Stimulated activated CD4-positive, alpha-beta T cell treated with anti-CD3 and anti-CD28 coated beads, TNF-alpha, amount 100 ng/mL, for 24 hours (primary cell): ENCODE results near the gene GPN1.
A peak's percentile ranks its signal among the peaks of the same experiment; 100 is the strongest.
"Not testable (repeated sequence)": the region's sequence is repeated elsewhere in the genome, so short reads cannot be mapped to it uniquely, and the experiment has no call there.

Experiments
- DNase-seq, 3 experiments: peaks; one replicate each; pipeline ENCODE4 v3.0.0-alpha.2; 2020; ENCODE audit warnings: low read depth in 3 of 3

GPN1 gene

DNA sequence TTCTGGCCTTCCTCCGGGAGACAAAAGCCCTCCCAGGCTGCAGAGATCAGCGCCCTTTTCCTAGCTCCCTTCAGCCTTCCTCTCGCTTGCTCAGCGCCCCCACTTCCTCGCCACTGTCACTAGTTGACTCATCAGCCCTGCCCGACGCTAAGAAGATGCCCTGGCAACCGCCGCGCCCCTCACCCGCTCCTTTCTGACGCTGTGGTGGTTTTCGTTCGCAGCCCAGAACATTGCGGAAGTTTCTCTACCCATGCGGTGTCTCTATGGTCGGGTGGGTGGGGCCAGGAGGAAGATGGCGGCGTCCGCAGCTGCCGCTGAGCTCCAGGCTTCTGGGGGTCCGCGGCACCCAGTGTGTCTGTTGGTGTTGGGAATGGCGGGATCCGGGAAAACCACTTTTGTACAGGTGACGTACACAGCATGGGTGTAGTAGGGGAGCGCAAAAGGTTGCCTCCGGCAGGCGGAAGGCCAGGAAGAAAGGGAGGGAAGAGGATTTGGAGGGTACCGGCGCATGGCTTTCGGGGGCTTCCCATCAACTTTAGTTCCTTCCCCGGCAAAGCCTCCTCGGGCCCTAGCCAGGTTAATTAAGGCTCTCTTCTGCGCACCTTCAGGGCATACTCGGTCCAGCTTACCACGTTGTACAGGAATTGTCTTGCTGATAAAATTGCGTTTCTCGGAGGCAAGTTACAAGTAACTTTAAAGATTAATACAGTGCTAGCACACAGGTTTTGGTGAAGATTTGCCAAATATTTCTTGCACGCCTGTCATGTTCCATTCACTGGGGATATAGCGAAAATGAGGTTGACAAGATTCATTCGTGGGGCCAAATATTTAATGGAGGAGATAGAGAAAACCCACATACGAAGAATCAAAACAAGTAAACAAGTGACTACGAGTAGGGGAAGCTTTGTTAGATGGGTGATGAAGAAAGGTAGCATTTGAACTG, at the start of gene GPN1, which contains the start of gene CCDC121:
GPN1 (plus strand) TSS at position 284 of the 943 bp plus-strand sequence; CDS start at position 293, 9 bp downstream.
CCDC121 (minus strand) TSS at position 246 of the 943 bp plus-strand sequence. CDS start 1,213 bp downstream, outside the sequence.
- peak; percentile 90 to 95 (median 91) for DNase-seq

DNA sequence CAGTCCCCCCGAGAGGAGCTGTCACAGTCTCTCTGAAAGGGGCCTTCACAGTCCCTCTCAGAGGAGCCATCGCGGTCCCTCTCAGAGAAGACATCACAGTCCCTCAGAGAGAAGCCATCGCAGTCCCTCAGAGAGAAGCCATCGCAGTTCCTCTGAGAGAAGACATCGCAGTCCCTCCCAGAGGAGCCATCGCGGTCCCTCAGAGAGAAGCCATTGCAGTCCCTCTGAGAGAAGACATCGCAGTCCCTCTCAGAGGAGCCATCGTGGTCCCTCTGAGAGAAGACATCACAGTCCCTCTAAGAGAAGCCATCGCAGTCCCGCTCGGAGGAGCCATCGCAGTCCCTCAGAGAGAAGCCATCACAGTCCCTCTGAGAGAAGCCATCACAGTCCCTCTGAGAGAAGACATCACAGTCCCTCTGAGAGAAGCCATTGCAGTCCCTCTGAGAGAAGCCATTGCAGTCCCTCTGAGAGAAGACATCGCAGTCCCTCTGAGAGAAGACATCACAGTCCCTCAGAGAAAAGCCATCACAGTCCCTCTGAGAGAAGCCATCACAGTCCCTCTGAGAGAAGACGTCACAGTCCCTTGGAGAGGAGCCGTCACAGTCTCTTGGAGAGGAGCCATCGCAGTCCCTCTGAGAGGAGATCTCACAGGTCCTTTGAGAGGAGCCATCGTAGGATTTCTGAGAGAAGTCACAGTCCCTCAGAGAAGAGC, 47.3 kb upstream of the GPN1 start:
- no peak for DNase-seq

GRCh38 chr2:27582129-27582694, 46.6 kb upstream of the GPN1 start:
- DNase-seq = no peak

DNA sequence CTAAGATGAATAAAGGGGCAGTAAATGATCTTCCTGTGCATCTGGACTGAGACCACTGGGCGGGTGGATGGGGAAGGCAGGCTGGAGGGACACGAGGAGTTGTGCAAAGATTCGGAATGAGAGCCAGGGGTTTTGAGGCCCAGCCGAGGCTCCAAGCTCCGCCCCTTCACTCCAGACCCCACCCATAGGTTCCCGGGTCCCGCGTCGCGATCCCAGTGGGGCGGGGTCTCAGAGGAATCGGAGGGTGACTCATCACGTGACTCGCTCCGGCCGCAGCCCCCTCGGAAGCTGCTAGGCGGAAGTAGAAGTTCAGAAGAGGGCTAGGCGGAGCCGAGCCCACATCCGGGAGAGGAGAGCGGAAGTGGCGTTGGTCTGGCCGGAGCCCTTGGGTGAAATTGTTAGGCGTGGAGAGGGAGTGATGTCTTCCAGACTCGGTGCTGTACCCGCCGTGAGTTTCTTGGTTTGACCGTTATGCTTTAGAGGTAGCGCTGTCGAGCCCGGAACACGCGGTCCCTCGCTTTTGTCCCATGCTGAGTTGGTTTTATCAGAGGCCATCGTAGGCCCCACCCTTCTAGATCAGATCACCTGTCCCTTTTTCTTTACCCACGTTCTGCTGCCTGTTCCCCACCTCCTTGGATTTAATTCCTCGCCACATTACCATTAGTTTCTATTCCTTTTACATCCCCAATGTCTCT, 46.0 kb upstream of the GPN1 start, which contains the start of gene ZNF512:
ZNF512 (plus strand) TSS at position 348 of the 695 bp plus-strand sequence; CDS start at position 419, 71 bp downstream.
- DNase-seq = peak; percentile 68 to 84 (median 76)

GRCh38 chr2:27583390-27583915, 45.4 kb upstream of the GPN1 start:
- DNase-seq = no peak

DNA sequence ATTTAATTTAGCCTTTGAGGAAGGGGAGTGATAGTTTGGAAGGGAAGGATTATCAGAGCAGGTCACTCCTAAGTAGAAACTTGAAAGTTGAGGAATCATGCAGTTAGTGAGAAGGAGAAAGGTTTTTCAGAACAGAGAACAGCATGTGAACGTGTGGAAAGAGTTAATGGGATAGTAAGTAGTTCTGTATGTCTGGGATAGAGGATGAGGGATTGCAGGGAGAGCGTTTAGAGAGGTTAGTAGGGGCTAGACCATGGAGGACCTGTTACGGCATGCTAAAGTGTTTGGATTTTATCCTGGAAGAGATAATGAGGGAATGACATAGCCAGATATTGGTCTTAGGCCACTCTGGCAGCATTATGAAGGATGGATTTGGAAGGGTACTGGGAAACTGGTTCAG, 44.3 kb upstream of the GPN1 start:
- no peak for DNase-seq

GRCh38 chr2:27587025-27587424, 41.8 kb upstream of the GPN1 start:
- DNase-seq = no peak

DNA sequence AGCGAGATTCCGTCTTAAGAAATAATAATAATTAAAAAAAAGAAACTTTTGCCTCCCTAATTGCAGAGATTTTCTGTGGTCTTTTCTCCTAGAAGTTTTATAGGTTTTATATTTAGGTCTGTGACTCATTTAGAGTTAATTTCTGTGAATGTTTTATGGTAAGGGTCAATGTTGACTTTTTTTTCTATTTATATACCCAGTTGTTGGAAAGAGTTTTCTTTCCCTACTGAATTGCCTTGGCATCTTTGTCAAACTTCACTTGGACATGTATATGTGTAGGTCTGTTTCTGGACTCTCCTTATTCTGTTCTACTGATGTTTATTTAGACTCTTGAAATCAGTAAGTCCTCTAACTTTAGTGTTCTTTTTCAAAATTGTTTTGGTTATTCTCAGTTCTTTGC, 40.5 kb upstream of the GPN1 start:
- DNase-seq = no peak

- no peak for DNase-seq
Observed at GRCh38 chr2:27591745-27592144, 37.1 kb upstream of the GPN1 start.

DNA sequence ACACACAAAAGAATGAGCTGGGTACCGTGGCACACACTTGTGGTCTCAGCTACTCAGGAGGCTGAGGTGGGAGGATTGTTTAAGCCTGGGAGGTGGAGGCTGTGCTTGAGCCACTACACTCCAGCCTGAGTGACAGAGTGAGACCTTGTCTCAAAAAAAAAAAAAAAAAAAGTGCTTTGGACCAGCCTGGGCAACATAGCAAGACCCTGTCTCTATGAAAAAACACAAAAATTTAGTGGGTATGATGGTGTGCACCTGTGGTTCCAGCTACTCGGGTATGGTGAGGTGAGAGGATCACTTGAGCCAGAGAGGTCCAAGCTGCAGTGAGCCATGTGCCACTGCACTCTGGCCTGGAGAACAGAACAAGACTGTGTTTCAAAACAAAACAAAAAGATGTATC, 35.6 kb upstream of the GPN1 start:
- no peak for DNase-seq

- DNase-seq = not testable (repeated sequence)
Observed at GRCh38 chr2:27594020-27594703, 34.7 kb upstream of the GPN1 start.

- DNase-seq = not testable (repeated sequence)
Observed at GRCh38 chr2:27595412-27595811, 33.4 kb upstream of the GPN1 start.

GRCh38 chr2:27596627-27597026, 32.2 kb upstream of the GPN1 start:
- no peak for DNase-seq

- DNase-seq = no peak
Observed at GRCh38 chr2:27606611-27607010, 22.2 kb upstream of the GPN1 start.

DNA sequence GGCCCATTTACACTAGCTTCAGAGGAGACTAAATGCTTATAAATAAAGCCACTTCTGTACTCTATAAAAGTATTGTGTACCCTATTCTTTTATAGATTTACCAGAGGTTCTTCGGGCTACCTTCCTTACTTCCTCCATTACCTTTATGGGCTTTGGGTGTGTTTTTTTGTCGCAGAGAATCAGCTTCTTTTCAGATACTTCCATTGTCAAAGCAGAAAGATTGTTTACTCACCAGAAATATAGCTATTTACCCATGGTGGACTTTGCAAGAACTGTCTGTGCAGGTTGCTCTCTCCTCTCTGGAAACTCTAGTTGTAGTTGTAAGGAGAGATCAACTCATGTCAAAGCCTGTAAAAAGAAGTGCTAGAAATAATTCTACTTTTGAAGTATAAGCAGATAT, 14.9 kb upstream of the GPN1 start:
- no peak for DNase-seq

DNA sequence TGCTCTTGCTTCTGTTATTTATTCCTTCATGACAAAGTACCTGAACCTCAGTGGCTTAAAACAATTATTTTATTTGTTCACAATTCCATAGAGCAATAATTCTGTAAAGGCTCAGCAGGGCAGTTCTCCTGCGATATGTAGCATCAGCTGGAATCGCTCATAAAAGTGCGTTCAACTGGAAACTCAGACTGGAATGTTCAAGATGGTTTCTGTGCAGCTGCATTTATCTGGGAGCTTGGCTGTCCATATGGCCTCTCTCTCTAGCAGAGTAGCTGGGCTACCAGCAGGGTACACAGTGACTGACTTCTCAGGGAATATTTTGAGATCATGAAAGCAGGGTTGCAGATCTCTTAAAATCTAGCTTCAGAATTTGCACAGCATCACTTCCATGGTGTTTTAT, 13.5 kb upstream of the GPN1 start:
- DNase-seq = no peak

- DNase-seq = no peak
Observed at GRCh38 chr2:27621524-27621923, 7.3 kb upstream of the GPN1 start.

DNA sequence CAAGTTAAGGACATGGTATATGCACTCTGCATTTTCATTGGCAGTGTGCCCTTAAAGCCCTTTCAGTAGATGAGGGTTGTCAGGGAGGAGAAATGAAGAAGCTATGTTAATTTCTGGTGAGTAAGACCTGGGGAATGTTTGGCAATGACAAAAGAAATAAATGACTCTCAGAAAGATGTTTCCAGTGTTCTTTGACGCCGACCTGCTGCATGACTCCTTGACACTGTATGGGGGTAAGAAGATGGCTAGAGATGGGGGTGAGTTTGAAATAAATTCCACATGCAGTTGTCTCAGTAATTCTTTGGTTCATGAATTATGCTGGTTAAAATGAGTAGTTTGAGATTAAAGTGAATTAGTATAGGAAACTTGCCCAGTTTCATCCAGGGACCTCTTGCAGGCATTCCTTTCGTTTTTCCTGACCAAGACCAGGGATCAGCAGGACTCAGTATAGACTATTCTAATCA, 5.9 kb upstream of the GPN1 start:
- no peak for DNase-seq

DNA sequence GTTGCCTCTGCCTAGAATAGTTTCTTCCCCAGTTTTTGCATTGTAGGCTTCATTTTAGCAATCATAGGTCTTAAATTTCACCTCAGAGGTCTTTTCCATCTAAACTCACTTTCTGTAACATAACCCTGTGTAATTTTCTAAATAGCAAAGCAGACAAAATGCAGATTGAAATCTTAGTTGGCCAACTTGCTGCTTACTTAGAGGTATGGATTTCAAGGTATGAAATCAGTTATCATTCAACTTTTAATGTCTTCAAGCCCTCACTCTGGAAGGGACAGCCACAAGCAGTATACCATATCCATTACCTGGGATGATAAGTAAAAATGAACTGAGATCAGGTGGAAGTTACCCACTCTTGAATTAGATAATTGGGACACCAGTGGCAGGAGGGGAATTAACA, 3.9 kb upstream of the GPN1 start:
- no peak for DNase-seq

- DNase-seq = not testable (repeated sequence)
Observed at GRCh38 chr2:27626323-27626722, 2.5 kb upstream of the GPN1 start.

DNA sequence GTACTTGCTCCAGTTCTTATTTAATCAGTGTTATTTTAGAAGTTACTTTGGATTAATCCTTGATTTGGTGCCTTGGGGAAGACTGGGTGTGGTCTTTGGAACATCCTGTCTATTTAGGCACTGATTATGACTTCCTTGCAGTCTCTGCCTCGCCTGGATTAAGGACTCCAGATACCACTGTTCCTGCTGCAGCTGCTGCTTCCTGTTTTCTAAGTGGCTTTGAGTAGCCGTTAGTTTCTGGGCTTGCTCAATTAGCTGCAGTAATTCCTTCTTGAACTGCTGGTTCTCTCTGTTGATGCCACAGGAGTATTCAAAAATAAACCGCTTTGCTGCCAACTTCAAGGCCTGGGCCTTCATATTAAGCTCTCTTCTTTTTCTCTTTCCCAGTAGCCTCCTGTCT, 1.9 kb upstream of the GPN1 start:
- DNase-seq = not testable (repeated sequence)
